Subcutaneous abdominal adipose tissue (tissue), 5 donors: Measurements from ENCODE around the gene KLHL25.
A peak's percentile ranks its signal among the peaks of the same experiment; 100 is the strongest.

Experiments used
- H3K27ac ChIP-seq: one replicate; pipeline ENCODE4 v1.7.0; 2013; ENCODE audit warnings: low read depth, mild to moderate bottlenecking, inconsistent platforms, low read length, moderate library complexity
- H3K27me3 ChIP-seq, 5 donors: one replicate each; pipeline ENCODE4 v1.7.0; 2013; ENCODE audit warnings: low read length in 5 of 5, inconsistent platforms in 1 of 5; ENCODE audit not compliant: control insufficient read depth in 5 of 5, insufficient read depth in 4 of 5
- H3K36me3 ChIP-seq, 5 donors: one replicate each; pipeline ENCODE4 v1.7.0; 2013; ENCODE audit warnings: low read length in 5 of 5; ENCODE audit not compliant: control insufficient read depth in 5 of 5, insufficient read depth in 5 of 5
- H3K4me1 ChIP-seq, 5 donors: one replicate each; pipeline ENCODE4 v1.7.0; 2013; ENCODE audit warnings: low read length in 5 of 5, mild to moderate bottlenecking in 3 of 5, moderate library complexity in 1 of 5; ENCODE audit not compliant: control insufficient read depth in 5 of 5, insufficient read depth in 5 of 5
- H3K4me3 ChIP-seq, 5 donors: one replicate each; pipeline ENCODE4 v1.7.0; 2013; ENCODE audit warnings: low read length in 5 of 5, low read depth in 1 of 5
- H3K9ac ChIP-seq, 5 donors: one replicate each; pipeline ENCODE4 v1.7.0; 2013; ENCODE audit warnings: low read length in 5 of 5, mild to moderate bottlenecking in 4 of 5, moderate library complexity in 3 of 5
- H3K9me3 ChIP-seq, 5 donors: one replicate each; pipeline ENCODE4 v1.7.0; 2013; ENCODE audit warnings: low read length in 5 of 5; ENCODE audit not compliant: control insufficient read depth in 5 of 5
- donor health status: healthy.
- donor health status: healthy.
- donor health status: healthy.
- donor health status: healthy.
- donor health status: healthy.

KLHL25 gene

DNA sequence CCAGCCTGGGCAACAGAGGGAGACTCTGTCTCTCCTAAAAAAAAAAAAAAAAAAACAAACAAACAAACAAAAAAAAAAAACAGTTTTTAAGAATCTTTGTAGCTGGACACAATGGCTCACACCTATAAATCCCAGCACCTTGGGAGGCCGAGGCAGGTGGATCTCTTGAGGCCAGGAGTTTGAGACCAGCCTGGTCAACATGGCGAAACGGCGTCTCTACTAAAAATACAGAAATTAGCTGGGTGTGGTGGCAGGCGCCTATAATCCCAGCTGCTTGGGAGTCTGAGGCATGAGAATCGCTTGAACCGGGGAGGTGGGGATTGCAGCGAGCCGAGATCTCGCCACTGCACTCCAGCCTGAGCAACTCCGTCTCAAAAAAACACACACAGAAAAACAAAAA, 53.1 kb downstream of the KLHL25 start:
- Histone ChIP-seq H3K4me3 (no peak overlapping the region), H3K9me3 (no peaks in the 10 kb centered on the region), H3K27ac (no peak overlapping the region), H3K27me3 (no peaks in the 10 kb centered on the region), H3K9ac (no peak overlapping the region), H3K4me1 (peaks cover 2 to 26% (median 15%) of the 10 kb centered on the region in 5 donors), H3K36me3 (peaks cover 8 to 86% (median 68%) of the 10 kb centered on the region in 5 donors)

DNA sequence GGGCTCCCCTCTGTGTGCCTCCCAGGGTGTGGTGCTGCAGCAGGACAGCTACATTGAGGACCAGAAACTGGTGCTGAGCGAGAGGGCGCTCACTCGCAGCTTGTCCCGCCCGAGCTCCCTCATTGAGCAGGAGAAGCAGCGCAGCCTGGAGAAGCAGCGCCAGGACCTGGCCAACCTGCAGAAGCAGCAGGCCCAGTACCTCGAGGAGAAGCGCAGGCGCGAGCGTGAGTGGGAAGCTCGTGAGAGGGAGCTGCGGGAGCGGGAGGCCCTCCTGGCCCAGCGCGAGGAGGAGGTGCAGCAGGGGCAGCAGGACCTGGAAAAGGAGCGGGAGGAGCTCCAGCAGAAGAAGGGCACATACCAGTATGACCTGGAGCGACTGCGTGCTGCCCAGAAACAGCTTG, 53.7 kb downstream of the KLHL25 start:
- H3K36me3 ChIP-seq: peaks cover 10 to 86% (median 70%) of the 10 kb centered on the region in 5 donors
- no peak overlapping the region for H3K4me3 ChIP-seq
- H3K4me1 ChIP-seq: peaks cover 2 to 20% (median 14%) of the 10 kb centered on the region in 5 donors
- no peaks in the 10 kb centered on the region for H3K9me3 ChIP-seq
- no peaks in the 10 kb centered on the region for H3K27me3 ChIP-seq
- no peak overlapping the region for H3K27ac ChIP-seq
- H3K9ac ChIP-seq: no peak overlapping the region

DNA sequence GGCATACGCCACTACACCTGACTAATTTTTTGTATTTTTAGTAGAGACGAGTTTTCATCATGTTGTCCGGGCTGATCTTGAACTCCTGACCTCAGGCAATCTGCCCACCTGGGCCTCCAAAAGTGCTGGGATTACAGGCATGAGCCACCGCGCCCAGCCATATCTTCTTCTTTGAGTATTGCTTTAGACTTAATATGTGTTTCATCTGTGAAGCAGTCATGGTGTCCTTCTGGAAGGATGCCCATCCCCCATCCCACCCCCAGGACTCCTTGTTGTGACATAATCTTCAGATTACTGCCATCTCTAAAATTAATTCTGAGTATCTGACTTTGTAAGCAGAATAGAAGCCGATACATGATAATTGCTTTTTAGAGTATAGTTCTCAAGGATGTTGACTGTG, 57.7 kb downstream of the KLHL25 start:
- H3K4me1 ChIP-seq: peaks cover 0 to 3% (median under 1%) of the 10 kb centered on the region in 5 donors
- no peak overlapping the region for H3K27ac ChIP-seq
- H3K9ac ChIP-seq: no peak overlapping the region
- H3K4me3 ChIP-seq: no peak overlapping the region
- H3K27me3 ChIP-seq: no peaks in the 10 kb centered on the region
- peaks cover 0 to 16% (median 10%) of the 10 kb centered on the region in 5 donors for H3K9me3 ChIP-seq
- peaks cover 36 to 82% (median 58%) of the 10 kb centered on the region in 5 donors for H3K36me3 ChIP-seq

DNA sequence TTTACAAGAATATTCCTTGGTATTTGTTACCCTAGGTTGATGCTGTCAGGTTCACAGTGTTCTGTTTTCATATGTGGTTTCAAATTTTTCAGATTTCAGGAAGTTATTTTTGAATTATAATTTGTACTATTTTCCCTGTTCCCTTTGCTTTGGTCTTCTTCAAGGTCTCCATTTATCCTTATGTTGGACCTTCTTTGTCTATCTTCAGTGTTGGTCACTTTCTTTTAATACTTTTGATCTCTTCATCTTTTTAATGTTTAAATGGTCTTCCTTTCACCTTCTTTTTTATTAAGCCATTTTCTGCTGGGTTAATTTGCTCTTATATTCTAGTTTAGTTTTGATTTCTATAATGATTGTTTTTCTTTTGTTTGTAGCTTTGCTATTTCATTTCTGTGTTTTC, 61.3 kb downstream of the KLHL25 start:
- Histone ChIP-seq H3K36me3 (peaks cover 38 to 89% (median 67%) of the 10 kb centered on the region in 5 donors), H3K9ac (no peak overlapping the region), H3K27ac (no peak overlapping the region), H3K4me3 (no peak overlapping the region), H3K4me1 (peaks cover 0 to 3% (median 0%) of the 10 kb centered on the region in 5 donors), H3K27me3 (no peaks in the 10 kb centered on the region), H3K9me3 (peaks cover 0 to 16% (median 10%) of the 10 kb centered on the region in 5 donors)

DNA sequence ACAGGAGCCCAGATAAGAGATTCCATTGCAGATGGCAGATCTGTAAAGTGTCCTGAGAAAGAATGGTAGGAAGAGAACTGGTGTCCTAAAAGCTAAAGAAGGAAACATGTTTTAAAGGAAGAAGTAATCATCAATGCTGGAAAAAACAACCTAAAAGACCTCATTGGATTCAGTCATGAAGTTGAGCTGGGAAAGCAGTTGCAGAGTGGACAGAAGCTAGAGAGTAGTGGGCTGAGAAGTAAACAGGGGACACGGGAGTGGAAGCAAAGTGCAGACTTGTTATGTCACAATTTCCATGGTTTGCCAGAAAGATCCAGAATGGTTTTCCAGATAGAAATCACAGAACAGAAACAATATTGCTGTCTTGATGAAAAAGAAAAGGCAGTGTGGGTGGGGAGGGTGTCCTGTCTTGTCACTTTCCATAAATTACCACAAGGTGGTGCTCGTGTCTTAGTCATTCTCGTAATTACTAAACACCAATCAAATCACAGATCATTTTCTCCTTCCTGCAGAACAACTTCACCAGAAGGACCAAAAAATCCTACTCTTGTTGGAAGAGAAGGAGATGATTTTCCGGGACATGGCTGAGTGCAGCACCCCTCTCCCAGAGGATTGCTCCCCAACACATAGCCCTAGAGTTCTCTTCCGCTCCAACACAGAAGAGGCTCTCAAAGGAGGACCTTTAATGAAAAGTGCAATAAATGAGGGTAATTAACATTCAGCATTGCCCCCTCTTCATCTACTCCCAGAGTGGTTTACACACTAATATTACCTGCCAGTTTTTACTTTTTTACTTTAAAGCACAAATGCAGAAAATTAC, 64.5 kb downstream of the KLHL25 start:
- Histone ChIP-seq H3K9ac (no peak overlapping the region), H3K4me3 (no peak overlapping the region), H3K27ac (peak overlapping the region; percentile 34), H3K4me1 (peaks cover 0 to 22% (median 14%) of the 10 kb centered on the region in 5 donors), H3K36me3 (peaks cover 38 to 93% (median 64%) of the 10 kb centered on the region in 5 donors), H3K27me3 (no peaks in the 10 kb centered on the region), H3K9me3 (peaks cover 0 to 16% (median 10%) of the 10 kb centered on the region in 5 donors)

DNA sequence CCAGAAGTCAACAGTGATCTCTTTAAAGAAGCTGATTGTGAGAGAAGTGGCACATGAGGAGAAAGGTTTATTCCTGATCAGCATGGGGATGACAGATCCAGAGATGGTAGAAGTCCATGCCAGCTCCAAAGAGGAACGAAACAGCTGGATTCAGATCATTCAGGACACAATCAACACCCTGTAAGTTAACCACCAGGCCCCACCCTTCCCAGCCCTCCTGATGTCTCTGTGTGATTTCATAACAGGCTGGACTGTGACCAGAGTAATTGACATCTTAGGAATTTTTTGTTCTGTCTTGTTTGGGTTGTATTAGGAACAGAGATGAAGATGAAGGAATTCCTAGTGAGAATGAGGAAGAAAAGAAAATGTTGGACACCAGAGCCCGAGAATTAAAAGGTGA, 67.7 kb downstream of the KLHL25 start:
- peaks cover 40 to 96% (median 72%) of the 10 kb centered on the region in 5 donors for H3K36me3 ChIP-seq
- H3K4me1 ChIP-seq: peaks cover 0 to 26% (median 16%) of the 10 kb centered on the region in 5 donors
- peak overlapping the region; percentile 86 for H3K27ac ChIP-seq
- no peaks in the 10 kb centered on the region for H3K27me3 ChIP-seq
- peak overlapping the region in 4 of 5 donors; percentile 20 to 71 (median 44) for H3K9ac ChIP-seq
- H3K9me3 ChIP-seq: no peaks in the 10 kb centered on the region
- no peak overlapping the region for H3K4me3 ChIP-seq

DNA sequence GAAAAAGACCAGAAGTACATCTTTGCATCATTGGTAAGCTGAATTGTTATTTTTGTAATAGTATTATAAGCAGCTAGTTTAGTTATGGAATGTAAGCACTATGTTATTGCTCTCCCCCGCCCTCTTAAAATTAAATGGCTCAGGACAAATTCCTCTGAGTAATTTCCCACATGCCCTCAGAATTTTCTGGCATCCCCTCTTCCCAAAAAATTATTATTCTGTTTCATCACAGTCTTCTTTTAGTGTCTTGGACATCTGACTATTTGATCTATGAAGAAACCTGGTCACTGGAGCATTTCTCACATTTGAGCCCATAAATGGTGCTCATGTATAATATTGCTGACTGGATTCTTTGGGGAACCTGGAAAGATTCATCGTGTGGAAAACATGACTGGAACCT, 68.3 kb downstream of the KLHL25 start:
- peak overlapping the region in 2 of 5 donors; percentile 30 to 71 for H3K9ac ChIP-seq
- H3K4me1 ChIP-seq: peaks cover 0 to 26% (median 16%) of the 10 kb centered on the region in 5 donors
- no peak overlapping the region for H3K4me3 ChIP-seq
- H3K36me3 ChIP-seq: peaks cover 43 to 96% (median 72%) of the 10 kb centered on the region in 5 donors
- no peaks in the 10 kb centered on the region for H3K9me3 ChIP-seq
- H3K27me3 ChIP-seq: no peaks in the 10 kb centered on the region
- H3K27ac ChIP-seq: peak overlapping the region; percentile 86

DNA sequence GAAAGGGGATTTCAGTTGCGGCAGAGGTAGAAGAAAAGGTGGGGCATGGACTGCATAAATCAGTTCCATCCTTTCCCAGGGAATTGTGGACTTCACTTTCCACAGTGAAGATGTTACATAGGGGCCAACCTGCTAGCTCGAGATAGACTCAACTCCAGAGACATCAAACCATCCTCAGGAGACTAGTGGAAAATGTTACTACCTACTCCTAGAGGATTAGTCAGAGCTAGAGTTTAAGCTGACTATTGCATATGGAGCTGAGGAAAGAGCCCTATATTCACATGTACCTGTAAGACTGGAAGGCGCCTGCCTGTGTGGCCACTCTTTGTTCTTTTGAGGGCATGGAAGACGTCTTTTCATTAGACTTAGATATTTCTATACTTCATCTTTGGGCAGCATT, 69.2 kb downstream of the KLHL25 start:
- H3K4me3 ChIP-seq: no peak overlapping the region
- H3K9me3 ChIP-seq: no peaks in the 10 kb centered on the region
- H3K4me1 ChIP-seq: peaks cover 0 to 26% (median 16%) of the 10 kb centered on the region in 5 donors
- peak overlapping the region in 1 of 5 donors; percentile 13 for H3K9ac ChIP-seq
- no peaks in the 10 kb centered on the region for H3K27me3 ChIP-seq
- peak overlapping the region; percentile 86 for H3K27ac ChIP-seq
- peaks cover 49 to 96% (median 72%) of the 10 kb centered on the region in 5 donors for H3K36me3 ChIP-seq

DNA sequence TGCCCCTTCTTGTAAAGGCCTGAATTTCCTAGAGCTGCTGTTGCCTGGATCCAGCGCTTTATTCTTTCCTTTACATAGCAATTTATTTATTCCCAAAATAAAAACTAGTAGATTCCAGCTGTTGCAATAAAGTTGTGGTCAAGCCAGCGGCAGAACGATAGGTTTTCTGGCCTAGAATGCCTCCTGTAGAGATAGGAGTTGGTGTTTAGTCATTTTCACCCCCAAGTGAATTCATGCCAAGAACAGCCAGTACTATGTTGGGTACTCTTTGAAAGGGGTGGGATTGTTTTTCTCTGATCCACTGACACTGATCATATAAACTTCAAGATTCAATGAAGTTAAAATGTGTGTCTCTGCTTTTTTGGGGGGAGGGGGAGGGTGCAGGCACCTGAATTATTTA, 69.7 kb downstream of the KLHL25 start:
- H3K36me3 ChIP-seq: peaks cover 52 to 98% (median 75%) of the 10 kb centered on the region in 5 donors
- no peaks in the 10 kb centered on the region for H3K27me3 ChIP-seq
- peak overlapping the region; percentile 86 for H3K27ac ChIP-seq
- no peaks in the 10 kb centered on the region for H3K9me3 ChIP-seq
- no peak overlapping the region for H3K4me3 ChIP-seq
- peaks cover 0 to 24% (median 16%) of the 10 kb centered on the region in 5 donors for H3K4me1 ChIP-seq
- H3K9ac ChIP-seq: peak overlapping the region in 1 of 5 donors; percentile 13
